GM18517 (cell line): ENCODE measurements around the gene MAX.

Experiments used
- ATAC-seq: cut with Tn5 transposase; IDR thresholded peaks from one replicate; pipeline ENCODE4 v1.9.1; 2021; ENCODE audit warnings: mild to moderate bottlenecking, moderate library complexity; ENCODE audit not compliant: unreplicated experiment

The MAX gene, protein sequence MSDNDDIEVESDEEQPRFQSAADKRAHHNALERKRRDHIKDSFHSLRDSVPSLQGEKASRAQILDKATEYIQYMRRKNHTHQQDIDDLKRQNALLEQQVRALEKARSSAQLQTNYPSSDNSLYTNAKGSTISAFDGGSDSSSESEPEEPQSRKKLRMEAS

DNA sequence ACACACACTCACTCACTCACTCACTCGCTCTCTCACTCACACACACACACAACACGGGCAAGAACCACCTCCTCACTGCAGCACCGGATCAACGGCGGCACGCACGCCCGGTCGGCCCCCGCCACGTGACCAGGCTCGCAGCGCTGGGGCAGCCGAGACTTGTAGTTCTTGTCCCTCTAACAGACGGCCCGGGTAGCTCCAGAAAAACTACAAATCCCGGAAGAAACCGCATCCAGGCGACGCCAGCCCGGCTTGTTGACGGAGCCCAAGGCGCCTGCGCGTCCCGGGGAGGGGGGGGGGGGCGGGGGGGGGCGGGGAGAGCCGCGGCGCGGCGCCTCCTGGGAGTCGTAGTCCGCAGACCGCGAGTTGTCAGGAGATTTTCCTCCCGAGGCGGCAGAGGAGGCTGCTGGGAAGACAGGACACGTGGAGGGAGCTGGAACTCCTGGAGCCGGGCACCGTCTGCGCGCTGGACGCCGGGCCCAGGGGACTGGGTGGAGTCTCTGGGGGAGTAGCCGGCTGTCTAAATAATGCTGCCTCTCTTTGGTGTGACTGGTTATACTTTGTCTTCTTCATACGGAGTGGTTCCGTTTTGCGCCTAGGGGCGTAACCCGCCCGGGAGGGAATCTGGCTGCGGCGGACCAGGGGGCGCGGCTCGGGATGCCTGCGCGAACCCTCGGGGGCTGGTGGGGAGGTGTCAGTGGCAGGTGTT, at the start of gene MAX:
TSS of gene MAX (minus strand) at position 77 of the 709 bp plus-strand sequence. CDS start 178 bp downstream, outside the sequence.
- ATAC-seq = peak; percentile 77

DNA sequence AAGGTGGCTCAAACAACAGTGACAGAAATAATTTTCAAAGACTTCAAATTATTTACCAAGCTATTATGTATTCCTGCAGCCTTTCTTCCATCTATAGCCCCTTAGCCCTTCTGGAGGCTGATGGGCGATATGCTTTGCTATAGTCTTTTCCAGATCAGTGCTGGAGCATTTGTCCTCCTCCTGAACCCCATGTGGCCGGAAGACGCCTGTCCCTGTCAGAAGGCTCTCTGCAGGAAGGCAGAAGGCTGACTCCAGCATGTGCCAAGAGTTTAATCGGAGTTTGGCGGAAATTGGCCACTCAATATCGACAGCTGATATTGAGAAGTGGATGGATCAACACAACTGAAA, 49.3 kb upstream of the MAX start:
- no peak for ATAC-seq

DNA sequence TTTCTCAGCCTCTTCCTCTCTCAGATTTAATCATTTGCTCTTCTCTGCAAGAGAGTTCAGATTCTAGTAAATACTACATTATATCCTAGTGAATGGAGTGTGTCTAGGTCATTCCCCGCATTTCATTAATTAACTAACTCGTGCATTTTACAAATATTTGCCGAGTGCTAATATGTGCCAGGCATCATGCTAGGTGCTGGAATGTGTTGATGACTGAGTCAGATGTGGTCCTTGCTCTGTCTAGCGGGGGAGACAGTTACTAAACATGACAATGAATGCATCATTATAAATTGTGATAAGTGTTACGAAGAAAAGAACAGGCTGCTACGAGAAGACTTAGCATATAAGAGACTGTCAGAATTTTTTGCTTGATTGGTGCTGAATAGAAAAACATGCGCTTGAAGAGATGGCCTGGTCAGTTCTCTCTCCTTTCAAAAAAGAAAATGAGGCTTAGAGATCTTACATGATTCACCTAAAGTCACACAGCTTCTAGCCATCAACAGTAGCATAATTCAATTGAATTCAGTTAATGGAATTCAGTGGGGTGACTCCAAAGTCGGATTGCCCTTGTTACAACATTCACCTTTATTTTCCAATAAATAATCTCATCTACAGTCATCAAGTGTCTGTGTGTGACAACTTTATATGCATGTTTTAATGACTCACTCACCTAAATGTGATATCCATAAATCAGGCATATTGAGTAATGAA, 48.7 kb upstream of the MAX start:
- ATAC-seq = no peak

DNA sequence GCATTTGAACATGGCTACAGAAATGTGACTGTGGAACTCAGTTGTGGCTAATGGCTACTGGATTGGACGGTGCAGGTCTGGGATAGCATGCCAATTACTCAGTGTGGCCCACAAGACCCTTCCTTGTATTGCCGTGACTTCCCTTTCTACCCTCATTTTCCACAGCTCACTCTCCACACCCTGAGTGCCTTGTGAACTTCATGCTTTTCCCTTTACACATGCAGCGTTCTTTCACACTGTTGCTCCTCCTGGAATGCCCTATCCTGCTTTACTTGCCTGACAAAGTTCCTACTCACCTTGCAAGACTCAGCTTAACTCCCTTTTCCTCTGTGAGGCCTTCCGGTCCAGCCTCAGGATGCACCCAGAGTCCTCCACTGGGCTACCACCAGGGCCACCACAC, 46.8 kb upstream of the MAX start:
- no peak for ATAC-seq

DNA sequence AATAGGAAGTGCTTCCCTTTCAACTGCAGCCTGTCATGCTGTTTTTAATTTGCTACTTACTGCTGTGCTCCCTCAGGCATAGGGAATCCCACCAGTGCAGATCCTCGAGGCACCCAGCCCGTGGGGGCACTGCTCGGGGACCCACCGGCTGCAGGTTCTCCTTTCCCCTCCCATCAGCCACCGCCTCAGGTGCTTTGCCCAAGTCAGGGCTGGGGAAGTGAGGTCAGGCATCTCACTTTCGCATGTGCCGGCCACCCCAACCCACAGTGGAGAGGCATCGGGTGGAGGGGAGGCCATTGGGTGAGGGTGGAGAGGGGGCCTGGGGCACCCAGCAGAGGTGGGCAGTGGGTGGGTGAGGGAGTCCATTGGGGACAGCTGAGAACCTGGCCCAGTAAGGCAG, 41.9 kb upstream of the MAX start:
- no peak for ATAC-seq

DNA sequence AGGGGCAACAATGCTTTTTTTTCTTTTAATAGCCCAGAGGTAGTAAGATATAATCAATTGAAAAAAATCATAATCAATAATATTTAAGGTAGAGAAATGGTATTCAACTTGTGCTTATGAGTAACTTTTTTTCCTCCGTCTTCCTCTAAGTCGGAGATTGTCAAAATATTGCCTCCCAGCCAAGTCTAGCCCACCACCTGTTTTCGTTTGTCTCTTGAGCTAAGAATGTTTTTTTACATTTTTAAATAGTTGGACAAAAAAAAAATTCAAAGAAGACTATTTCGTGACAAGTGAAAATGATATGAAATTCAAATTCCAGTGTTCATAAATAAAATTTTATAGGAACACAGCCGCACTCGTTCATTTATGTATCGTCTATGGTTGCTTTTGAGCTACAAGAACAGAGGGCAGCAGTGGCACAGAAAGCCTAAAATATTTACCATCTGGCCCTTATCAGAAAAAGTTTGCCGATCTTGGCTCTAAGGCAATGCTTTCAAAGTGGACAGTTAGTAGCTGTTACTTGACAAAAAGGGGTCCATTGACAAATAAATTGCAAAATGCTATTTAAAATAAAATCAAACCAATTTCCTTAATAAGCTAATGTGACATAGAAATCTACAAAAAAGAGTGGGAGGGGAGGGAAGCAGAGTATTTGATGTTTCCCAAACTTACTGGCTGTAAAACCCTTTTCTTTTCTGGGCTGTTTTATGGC, 40.8 kb upstream of the MAX start:
- no peak for ATAC-seq

DNA sequence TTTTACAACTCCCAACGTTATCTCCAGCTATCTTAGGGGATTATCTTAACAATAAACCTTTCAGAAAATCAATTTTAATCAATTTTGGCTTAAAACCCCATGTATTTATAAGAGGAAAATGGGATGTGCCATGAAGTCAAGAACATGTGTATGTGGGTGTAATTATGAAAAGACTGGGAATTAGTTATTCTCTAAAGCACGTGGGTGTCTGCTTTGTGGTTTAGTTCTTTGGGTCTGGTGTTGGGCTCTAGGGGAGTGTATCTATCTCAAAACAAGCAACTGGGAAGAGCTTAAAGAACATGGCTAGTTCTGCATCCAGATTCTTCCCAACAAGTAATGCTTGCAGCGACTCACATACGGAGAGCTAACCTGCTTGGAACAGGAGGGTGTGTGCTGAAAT, 40.1 kb upstream of the MAX start:
- no peak for ATAC-seq

DNA sequence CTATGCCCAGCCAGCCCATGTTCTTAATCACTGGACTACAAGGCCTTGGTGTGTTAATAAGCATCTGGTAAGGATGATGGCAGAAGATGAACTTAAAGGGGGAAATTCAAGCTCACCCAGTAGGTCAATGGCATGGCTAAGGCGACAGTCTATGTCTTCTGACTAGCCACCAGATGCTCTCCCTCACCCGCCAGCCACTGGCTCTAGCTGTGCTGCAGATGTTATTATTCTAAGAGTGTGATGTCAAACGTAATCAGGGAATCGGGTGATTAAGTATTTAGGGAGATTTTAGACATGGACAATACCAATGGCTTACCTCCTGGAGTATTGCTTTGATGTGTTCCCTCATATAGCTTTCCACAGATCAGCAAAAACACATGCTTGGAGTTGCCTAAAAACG, 39.2 kb upstream of the MAX start:
- no peak for ATAC-seq

DNA sequence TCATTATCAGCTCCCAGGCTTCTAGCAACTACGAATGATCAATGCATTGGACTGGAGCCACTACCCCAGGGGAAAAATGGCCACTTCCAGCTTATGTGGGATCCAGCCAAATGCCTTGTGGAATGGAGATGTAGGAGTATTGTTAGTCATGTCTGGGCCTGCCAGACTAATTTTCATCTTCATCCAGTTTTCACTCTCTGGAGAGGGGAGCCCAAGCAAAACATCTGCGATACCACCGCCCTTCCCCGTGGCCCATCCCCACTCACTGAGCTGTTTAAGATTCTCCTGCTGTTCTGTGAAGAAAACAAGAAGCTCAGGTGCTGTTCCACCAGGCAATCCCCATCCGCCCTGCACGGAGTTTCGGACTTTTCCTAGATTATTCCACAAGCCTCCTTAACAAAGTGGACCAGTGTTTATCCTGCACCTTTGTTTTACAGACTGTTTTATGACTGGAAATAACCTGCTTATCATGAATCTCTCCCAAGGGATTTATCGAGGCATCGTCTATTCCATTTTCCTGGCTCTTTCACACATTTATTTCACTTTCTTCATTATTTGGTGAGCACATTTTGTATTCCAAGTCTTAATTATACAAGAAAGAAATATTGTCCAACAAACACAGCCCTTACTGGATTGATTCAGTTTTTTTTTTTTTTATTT, 35.5 kb upstream of the MAX start:
- ATAC-seq = no peak

DNA sequence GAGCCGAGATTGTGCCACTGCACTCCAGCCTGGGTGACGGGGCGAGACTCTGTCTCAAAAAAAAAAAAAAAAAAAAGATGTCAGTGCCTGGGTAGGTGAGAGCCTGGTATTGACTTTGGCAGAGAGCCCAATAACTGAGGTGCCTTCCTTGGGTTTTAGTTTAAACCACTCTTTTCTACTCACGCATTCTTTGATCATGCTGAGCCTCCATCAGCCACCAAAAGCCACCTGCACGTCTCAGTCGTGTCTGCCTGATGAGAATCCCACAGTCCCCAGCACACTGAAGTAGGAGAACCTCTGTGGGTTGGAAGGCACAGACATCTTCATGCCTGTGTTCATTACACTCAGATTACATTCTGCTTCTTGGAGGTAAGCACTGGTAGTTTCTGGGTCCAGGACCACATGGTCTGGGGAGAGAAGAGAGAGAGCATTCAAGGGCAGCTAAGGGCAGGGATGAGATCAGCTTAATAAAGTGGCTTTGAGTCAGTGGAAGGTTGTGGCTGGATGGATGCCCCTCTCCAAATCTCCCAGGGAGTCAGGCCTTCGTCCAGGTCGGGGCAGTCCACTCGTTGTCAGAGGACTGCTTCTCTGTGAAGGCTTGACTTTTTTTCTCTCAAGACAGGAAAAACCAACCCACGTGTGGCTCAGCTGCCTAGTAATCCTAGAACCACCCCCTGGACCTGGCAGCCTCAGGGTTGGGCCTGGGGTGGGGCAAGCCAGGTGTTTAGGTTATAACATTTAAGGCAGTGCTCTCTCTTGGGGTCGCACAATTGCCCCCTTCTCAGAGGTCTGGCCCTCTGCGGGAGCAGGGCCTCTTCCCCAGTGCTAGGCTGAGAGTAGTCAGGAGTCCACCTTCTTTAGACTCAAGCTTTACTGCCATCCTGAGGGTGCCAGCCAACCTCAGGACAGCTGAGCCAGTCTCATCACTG, 32.6 kb upstream of the MAX start:
- no peak for ATAC-seq

DNA sequence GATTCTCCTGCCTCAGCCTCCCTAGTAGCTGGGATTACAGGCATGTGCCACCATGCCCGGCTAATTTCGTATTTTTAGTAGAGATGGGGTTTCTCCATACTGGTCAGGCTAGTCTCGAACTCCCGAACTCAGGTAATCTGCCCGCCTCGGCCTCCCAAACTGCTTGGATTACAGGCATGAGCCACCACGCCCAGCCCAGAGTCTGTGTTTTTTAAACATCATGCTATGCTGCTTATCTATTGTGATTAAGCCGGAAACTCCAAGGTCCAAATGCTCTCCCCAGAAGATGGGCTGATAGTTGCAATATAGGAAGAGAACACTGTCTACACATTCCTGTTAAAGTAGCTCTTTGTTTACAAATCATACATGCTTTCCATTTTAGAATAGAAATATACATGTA, 30.5 kb upstream of the MAX start:
- ATAC-seq = no peak

DNA sequence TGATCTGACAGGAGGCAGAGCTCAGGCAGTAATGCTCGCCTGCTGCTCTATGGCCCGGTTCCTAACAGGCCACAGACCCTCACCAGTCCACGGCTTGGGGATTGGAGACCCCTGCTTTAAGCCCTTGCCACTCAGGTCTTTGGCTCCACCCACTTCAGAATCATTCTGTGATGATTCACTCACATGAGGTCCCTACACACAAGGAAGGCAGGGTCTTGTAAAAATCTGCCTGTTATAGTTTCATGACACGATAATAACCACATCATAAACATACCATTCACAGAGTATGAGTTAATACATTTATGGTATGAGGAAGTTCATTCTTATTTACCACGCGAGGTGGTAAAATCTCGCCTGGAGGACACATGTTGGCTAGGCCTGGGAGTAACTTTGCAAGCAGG, 29.0 kb upstream of the MAX start:
- ATAC-seq = no peak

DNA sequence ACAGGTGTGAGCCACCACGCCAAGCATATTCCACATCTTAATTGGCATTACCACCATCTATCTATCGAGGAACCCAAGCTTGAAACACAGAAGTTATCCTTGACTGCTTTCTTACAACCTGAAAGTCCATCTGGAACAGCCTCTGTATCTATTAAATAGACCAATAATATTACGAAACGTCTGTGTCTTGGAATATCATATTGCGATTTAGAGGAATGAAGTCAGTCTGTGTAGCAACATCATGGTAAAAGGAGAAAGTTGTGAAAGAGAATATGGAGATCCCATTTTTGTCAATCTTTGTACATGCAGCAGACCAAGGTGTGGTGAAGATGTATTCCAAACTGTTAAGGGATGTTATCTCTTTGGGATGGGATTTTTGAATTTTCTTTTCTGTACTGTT, 25.8 kb upstream of the MAX start:
- no peak for ATAC-seq

DNA sequence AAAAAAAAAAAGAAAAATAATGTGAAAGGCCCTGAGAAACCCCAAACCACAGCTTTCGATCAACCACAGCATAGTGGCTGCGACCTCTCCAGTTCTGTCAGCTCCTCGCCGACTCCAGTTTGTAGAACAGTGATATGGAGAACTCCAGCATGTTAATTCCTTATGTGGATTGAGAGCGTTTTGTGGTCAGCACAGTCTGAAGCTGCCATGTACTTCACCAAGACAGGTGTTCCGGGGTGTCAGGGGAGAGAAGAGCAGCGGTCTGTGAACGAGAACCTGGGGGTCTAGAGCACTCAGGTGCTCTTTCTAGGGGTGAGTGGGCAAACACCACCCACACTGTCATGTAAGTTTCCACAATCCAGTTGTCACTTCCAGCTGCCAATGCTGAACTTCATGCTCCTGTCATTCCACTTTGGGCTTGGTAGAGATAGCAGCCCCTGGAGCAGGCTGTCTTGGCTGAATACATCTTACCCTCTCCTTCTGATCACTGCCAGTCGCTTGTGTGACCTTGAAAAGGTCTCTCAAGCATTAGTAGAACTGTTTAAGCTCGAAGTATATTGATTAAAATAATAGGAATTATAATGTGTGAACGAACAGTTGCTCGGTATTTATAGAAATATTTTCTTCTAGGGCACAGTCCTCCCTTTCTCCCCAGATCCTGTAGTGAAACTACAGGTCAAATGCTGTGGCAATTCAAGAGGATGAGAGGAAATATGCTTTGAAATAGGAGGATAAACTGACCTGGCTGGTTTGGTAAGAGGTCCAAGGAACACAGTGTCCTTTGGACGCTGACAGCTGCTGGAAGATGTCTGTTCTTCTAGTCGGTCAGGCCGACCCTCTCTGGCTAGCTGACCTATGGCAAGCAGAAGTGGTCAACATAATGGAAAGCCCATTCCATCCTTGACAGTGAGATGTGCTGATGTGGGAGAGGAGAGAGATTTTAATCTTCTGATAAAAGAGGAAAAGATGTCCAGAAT, 15.7 kb upstream of the MAX start:
- no peak for ATAC-seq

DNA sequence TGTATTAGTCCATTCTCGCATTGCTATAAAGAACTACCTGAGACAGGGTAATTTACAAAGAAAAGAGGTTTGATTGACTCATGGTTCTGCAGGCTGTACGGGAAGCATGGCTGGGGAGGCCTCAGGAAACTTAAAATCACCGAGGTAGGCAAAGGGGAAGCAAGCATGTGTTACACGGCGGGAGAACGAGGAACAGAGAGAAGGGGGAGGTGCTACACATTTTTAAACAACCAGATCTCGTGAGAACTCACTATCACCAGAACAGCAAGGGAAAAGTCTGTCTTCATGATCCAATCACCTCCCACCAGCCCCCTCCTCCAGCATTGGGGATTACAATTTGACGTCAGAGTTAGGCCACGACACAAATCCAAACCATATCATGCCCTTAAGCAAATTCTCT, 13.3 kb upstream of the MAX start:
- no peak for ATAC-seq

DNA sequence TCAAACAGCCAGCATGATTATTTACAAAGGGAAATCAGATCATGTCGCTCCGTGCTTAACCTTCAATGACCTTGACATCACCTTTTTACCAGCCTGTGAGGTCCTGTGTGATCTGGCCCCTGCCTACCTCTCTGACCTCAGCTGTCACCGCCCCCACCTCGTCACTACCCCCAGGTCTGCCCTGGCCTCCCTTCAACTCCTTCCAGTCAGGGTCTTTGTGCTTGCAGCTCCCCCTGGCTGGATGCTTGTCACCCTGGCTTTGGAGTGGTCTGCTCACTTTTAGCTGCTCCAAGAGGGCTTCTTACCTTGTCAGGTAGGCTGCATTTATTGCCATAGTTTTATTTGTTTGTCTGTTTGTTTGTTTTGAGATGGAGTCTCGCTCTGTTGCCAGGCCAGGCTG, 8.2 kb upstream of the MAX start:
- ATAC-seq = no peak

DNA sequence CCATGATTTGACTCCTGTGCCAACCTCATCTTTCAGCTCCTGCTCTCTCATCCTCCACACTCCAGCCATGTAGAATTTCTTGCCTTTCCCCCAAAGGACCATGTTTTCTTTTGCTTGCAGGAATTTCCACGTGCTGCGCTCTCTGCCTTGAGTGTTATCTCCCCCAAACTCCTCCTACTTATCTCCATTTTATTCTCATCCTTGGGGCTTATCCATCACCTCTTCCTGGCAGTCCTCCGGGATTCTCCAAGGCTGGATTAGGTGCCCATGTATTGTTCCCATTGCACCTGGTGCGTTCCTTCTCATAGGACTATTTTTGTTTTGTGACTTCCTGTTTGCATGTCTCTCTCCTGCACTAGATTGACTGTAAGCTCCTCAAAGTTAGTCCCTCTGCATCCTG, 7.0 kb upstream of the MAX start:
- no peak for ATAC-seq

DNA sequence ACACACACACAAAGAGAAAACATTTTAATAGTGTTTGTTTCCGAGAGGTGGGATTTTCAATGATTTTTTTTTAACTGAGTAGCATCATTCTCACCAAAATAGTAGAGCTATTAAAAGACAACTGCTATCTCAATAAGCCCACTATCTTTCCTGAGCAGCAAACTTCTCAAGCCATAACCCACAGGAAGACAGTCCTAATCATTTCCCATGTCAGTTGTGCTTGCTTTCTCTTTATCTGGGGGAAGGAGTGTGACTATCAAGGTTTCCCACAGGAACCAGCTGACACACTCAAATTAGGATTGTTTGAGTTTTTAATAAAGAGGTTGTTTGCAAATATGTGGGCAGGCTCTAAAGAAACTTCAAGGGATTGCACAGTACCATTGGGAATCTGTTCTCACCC, 4.9 kb upstream of the MAX start:
- no peak for ATAC-seq

DNA sequence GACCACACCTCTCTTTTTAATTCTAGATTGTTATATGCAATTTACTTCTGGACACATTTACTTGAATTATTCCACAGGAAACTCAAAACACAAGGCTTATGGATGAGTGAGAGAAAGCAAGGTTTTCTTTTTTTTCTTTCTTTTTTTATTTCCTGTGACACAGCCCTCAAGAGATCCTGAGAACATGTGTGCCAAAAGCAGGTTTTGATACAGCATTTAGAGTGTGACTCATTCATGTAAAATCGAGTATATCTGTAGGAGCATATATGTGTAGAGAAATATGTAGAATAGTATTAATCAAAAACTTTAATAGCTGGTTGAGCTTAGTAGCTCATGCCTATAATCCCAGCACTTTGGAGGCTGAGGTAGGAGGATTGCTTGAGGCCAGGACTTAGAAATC, 4.4 kb upstream of the MAX start:
- ATAC-seq = no peak
